ENCODE results near the gene CTTN.

- TF ChIP-seq CTCF (IDR thresholded peaks at IDR 0.05; ENCODE audit: control extremely low read depth in 1 of 3, insufficient read depth in 1 of 3, low read depth in 1 of 3, low read length in 3 of 3) (no peak), RFX5 (IDR thresholded peaks at IDR 0.05; ENCODE audit: borderline replicate concordance, low read depth, low read length) (no peak)
Measured at GRCh38 chr11:70398834-70399680, 728 bp downstream of the CTTN start.

All from H1 (cell line).